Loucy (cell line): ENCODE results near the gene CUX1.

ENCODE experiments used
- H2AFZ ChIP-seq: fragments of 200-600 bp; sonication (generic); 2 replicates; pipeline ENCODE4 v1.6.0; 2016; ENCODE audit warnings: antibody characterized with exemption, mild to moderate bottlenecking, low read length, moderate library complexity
- H3F3A ChIP-seq: fragments of 200-600 bp; 2 replicates; pipeline ENCODE4 v1.6.0; 2016; ENCODE audit warnings: antibody characterized with exemption, low read depth, mild to moderate bottlenecking
- H3K27me3 ChIP-seq: fragments of 200-600 bp; sonication (generic); 2 replicates; pipeline ENCODE4 v1.6.1; 2014; ENCODE audit warnings: low read length, mild to moderate bottlenecking; ENCODE audit not compliant: insufficient read depth, poor library complexity, severe bottlenecking
- H3K36me3 ChIP-seq: fragments of 200-600 bp; sonication (generic); 2 replicates; pipeline ENCODE4 v1.6.1; 2016; ENCODE audit warnings: low read length; ENCODE audit not compliant: insufficient read depth
- H3K4me1 ChIP-seq: fragments of 200-600 bp; sonication (generic); 2 replicates; pipeline ENCODE4 v1.5.1; 2014; ENCODE audit warnings: low read length, mild to moderate bottlenecking; ENCODE audit not compliant: insufficient read depth, poor library complexity, severe bottlenecking
- H3K4me2 ChIP-seq: fragments of 200-600 bp; sonication (generic); 2 replicates; pipeline ENCODE4 v1.6.0; 2014; ENCODE audit warnings: antibody characterized with exemption, low read length, low read depth, mild to moderate bottlenecking; ENCODE audit not compliant: poor library complexity, severe bottlenecking
- H3K4me3 ChIP-seq: fragments of 200-600 bp; sonication (generic); 2 replicates; pipeline ENCODE4 v1.5.1; 2014; ENCODE audit warnings: low read length, mild to moderate bottlenecking, mixed read lengths; ENCODE audit not compliant: poor library complexity, severe bottlenecking
- H3K79me2 ChIP-seq: fragments of 200-600 bp; sonication (generic); 2 replicates; pipeline ENCODE4 v1.6.1; 2014; ENCODE audit warnings: low read length; ENCODE audit not compliant: insufficient read depth
- H3K9ac ChIP-seq: fragments of 200-600 bp; sonication (generic); 2 replicates; pipeline ENCODE4 v1.6.0; 2014; ENCODE audit warnings: mild to moderate bottlenecking, low read depth, low read length, moderate library complexity; ENCODE audit not compliant: poor library complexity, severe bottlenecking
- H3K9me2 ChIP-seq: fragments of 200-600 bp; sonication (generic); replicated peaks from 2 replicates; pipeline ENCODE4 v1.6.1; 2016; ENCODE audit warnings: low read depth, low read length, mixed read lengths
- H3K9me3 ChIP-seq: fragments of 200-600 bp; sonication (generic); 2 replicates; pipeline ENCODE4 v1.6.1; 2014; ENCODE audit warnings: mild to moderate bottlenecking, antibody characterized with exemption, low read length, low read depth; ENCODE audit not compliant: insufficient read depth
- H4K20me1 ChIP-seq: fragments of 200-600 bp; sonication (generic); 2 replicates; pipeline ENCODE4 v1.6.0; 2014; ENCODE audit warnings: antibody characterized with exemption, low read length, mild to moderate bottlenecking; ENCODE audit not compliant: insufficient read depth, poor library complexity, severe bottlenecking
- CTCF ChIP-seq: fragments of 200-600 bp; sonication (generic); conservative IDR thresholded peaks from 2 replicates; pipeline ENCODE4 v1.5.1; 2014; ENCODE audit warnings: mild to moderate bottlenecking, antibody characterized with exemption, low read length
- EZH2phosphoT487 ChIP-seq: fragments of 200-600 bp; IDR thresholded peaks from 2 replicates; pipeline ENCODE4 v1.6.1; 2018; ENCODE audit warnings: antibody characterized with exemption, mild to moderate bottlenecking, moderate library complexity, borderline replicate concordance

CUX1 gene

GRCh38 chr7:102082693-102083368 is 265.4 kb downstream of the CUX1 start:
- H3K36me3 ChIP-seq, result peaks cover 44% of the 10 kb centered on the region
- no peak overlapping the region for H3K9ac ChIP-seq

GRCh38 chr7:102085218-102085772 is 267.9 kb downstream of the CUX1 start:
- Histone ChIP-seq H3K4me2 (no peak overlapping the region), H3K27me3 (no peaks in the 10 kb centered on the region), H4K20me1 (peaks cover 2% of the 10 kb centered on the region), H3K4me1 (no peaks in the 10 kb centered on the region), H3K9ac (no peak overlapping the region), H3K79me2 (peaks cover 25% of the 10 kb centered on the region), H3K4me3 (no peak overlapping the region), H3K9me3 (peaks cover 12% of the 10 kb centered on the region; the same call in 1 of the 2 replicates), H2AFZ (no peak overlapping the region), H3K36me3 (peaks cover 38% of the 10 kb centered on the region), H3K9me2 (no peaks in the 10 kb centered on the region), H3F3A (no peaks in the 10 kb centered on the region)
- TF ChIP-seq CTCF (no peak), EZH2phosphoT487 (no peak)

More at GRCh38 chr7:102082693-102083368, 265.4 kb downstream of the CUX1 start:
- Histone ChIP-seq H3K79me2 (peaks cover 17% of the 10 kb centered on the region; the same call in 1 of the 2 replicates), H3K4me3 (no peak overlapping the region), H3K4me2 (no peak overlapping the region), H3K27me3 (no peaks in the 10 kb centered on the region), H3K4me1 (no peaks in the 10 kb centered on the region), H4K20me1 (peaks cover 3% of the 10 kb centered on the region), H2AFZ (no peak overlapping the region), H3K9me2 (no peaks in the 10 kb centered on the region), H3K9me3 (peaks cover 9% of the 10 kb centered on the region; the same call in 1 of the 2 replicates), H3F3A (no peaks in the 10 kb centered on the region)
- TF ChIP-seq EZH2phosphoT487, result no peak
- TF ChIP-seq CTCF, result no peak

GRCh38 chr7:102089175-102090098 is 272.0 kb downstream of the CUX1 start:
- Histone ChIP-seq H3K9ac (no peak overlapping the region), H3K79me2 (peaks cover 39% of the 10 kb centered on the region), H3F3A (no peaks in the 10 kb centered on the region), H3K36me3 (peaks cover 20% of the 10 kb centered on the region), H2AFZ (no peak overlapping the region), H3K9me3 (peaks cover 12% of the 10 kb centered on the region; the same call in 1 of the 2 replicates), H3K9me2 (no peaks in the 10 kb centered on the region), H3K4me2 (no peak overlapping the region), H4K20me1 (no peaks in the 10 kb centered on the region), H3K4me1 (no peaks in the 10 kb centered on the region), H3K4me3 (no peak overlapping the region), H3K27me3 (no peaks in the 10 kb centered on the region)
- TF ChIP-seq CTCF (no peak), EZH2phosphoT487 (no peak)
